ENCODE measurements around the gene CYB561. TPM values are rescaled to one million over a fixed set of nuclear protein-coding genes. Genes with fewer than 3 reads are reported as not detected.

The CYB561 gene
- total and polyA plus RNA-seq, 2 experiments from 2014 or later: 15.9 to 19.1 TPM

DNA sequence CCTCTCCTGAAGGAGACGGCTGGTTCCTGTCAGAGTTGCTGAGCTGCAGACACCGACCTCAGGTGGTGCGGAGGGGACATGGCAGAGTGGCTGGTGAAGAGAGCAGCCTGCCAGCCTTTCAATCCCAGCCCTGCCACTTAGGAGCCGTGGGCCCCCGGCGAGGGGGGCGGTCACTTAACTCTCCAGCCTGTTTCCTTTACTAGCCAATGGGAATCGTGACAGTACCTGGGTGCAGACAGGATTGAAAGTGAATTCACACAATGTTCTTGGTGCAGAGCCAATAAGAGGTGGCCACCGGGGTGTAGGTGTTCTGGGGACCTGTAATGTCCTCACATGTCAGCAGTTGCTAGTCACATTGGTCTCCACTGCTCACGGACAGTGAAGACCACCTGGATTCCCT is 44.2 kb upstream of the CYB561 start:
- Histone ChIP-seq H2AFZ (no peak overlapping the region), H3K4me1 (ENCODE audit: insufficient read depth) (no peaks in the 10 kb centered on the region)

DNA sequence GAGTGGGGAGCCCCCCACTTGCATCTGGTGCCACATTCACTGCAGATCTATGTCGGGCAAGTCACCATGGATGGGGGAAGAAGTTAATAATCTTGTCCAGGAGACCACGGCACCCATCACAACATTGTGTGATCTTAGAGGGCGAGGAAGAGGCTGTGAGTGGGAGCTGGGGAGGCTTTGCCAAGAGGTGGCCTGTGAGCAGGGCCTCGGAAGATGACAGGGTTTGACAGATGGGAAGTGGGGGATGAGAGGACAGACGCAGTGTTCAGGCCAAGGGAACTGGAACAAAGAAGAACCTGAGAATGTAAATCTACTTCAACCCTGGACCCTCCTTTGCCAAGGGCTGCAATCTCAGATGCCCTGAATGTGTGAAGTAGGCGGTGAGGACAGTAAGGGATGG is 43.2 kb upstream of the CYB561 start:
- Histone ChIP-seq H2AFZ (no peak overlapping the region), H3K4me2 (ENCODE audit: unreplicated experiment) (no peak overlapping the region), H3K4me1 (ENCODE audit: insufficient read depth) (no peaks in the 10 kb centered on the region), H3K27me3 (replicated peaks; ENCODE audit: insufficient read depth) (no peaks in the 10 kb centered on the region), H3K4me3 (no peak overlapping the region), H3K36me3 (ENCODE audit: low read depth) (no peaks in the 10 kb centered on the region), H3F3A (ENCODE audit: insufficient read depth) (no peaks in the 10 kb centered on the region), H3K9me3 (ENCODE audit: low read depth) (no peaks in the 10 kb centered on the region), H3K9ac (no peak overlapping the region), H3K79me2 (ENCODE audit: insufficient read depth) (no peaks in the 10 kb centered on the region), H4K20me1 (ENCODE audit: insufficient read depth) (no peaks in the 10 kb centered on the region), H3K27ac (no peak overlapping the region), H3K9me2 (ENCODE audit: insufficient read depth) (no peaks in the 10 kb centered on the region)
- 84 to 86% methylated on average over 5 to 6 of the region's 6 CpGs for WGBS, 2 experiments (ENCODE audit: low coverage in 1 of 2, low lambda C conversion rate in 2 of 2, missing lambda C conversion rate in 2 of 2)
- no peak for TF ChIP-seq EZH2phosphoT487 (IDR thresholded peaks at IDR 0.05; ENCODE audit: insufficient read depth, low read depth)
- TF ChIP-seq EZH2 (IDR thresholded peaks at IDR 0.05; ENCODE audit: insufficient read depth, poor library complexity, severe bottlenecking): no peak
- DNase-seq: no peak
- in situ Hi-C loops (cut with MboI): no loop called here

More for the DNA sequence above, 44.2 kb upstream of the CYB561 start:
- no peak overlapping the region for H3K27ac ChIP-seq
- no peak for DNase-seq
- no peak overlapping the region for H3K9ac ChIP-seq
- H4K20me1 ChIP-seq (ENCODE audit: insufficient read depth): no peaks in the 10 kb centered on the region
- TF ChIP-seq EZH2 (IDR thresholded peaks at IDR 0.05; ENCODE audit: insufficient read depth, poor library complexity, severe bottlenecking) (no peak), EZH2phosphoT487 (IDR thresholded peaks at IDR 0.05; ENCODE audit: insufficient read depth, low read depth) (no peak)
- no peak overlapping the region for H3K4me2 ChIP-seq (ENCODE audit: unreplicated experiment)
- in situ Hi-C loops (cut with MboI): no loop called here
- H3K36me3 ChIP-seq (ENCODE audit: low read depth): no peaks in the 10 kb centered on the region
- no peaks in the 10 kb centered on the region for H3K9me3 ChIP-seq (ENCODE audit: low read depth)
- no peaks in the 10 kb centered on the region for H3F3A ChIP-seq (ENCODE audit: insufficient read depth)
- no peaks in the 10 kb centered on the region for H3K27me3 ChIP-seq (replicated peaks; ENCODE audit: insufficient read depth)
- no peaks in the 10 kb centered on the region for H3K9me2 ChIP-seq (ENCODE audit: insufficient read depth)
- H3K4me3 ChIP-seq: no peak overlapping the region
- 47 to 48% methylated on average over 10 of the region's 10 CpGs for WGBS, 2 experiments (ENCODE audit: low coverage in 1 of 2, low lambda C conversion rate in 2 of 2, missing lambda C conversion rate in 2 of 2)
- no peaks in the 10 kb centered on the region for H3K79me2 ChIP-seq (ENCODE audit: insufficient read depth)

DNA sequence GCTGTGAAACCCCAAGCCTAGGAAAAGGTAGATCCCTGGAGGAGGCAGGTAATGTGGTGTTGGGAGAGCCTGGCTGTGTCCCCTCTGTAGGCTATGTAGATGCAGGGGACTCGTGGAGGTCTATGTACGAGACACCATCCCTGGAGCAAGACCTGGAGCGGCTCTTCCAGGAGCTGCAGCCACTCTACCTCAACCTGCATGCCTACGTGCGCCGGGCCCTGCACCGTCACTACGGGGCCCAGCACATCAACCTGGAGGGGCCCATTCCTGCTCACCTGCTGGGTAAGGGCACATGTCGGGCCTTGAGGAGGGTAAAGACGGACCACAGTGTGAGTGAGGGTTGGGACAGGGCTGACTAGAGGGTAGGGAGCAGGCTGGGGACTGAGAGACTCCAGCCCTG is 42.7 kb upstream of the CYB561 start:
- H3K27ac ChIP-seq: no peak overlapping the region
- H3K9ac ChIP-seq: no peak overlapping the region
- in situ Hi-C loops (cut with MboI): no loop called here
- H3K4me2 ChIP-seq (ENCODE audit: unreplicated experiment): no peak overlapping the region
- no peaks in the 10 kb centered on the region for H3K9me2 ChIP-seq (ENCODE audit: insufficient read depth)
- no peak overlapping the region for H3K4me3 ChIP-seq
- DNase-seq: no peak
- H3K9me3 ChIP-seq (ENCODE audit: low read depth): no peaks in the 10 kb centered on the region
- 86 to 91% methylated on average over 10 of the region's 10 CpGs for WGBS, 2 experiments (ENCODE audit: low coverage in 1 of 2, low lambda C conversion rate in 2 of 2, missing lambda C conversion rate in 2 of 2)
- no peaks in the 10 kb centered on the region for H4K20me1 ChIP-seq (ENCODE audit: insufficient read depth)
- H3K79me2 ChIP-seq (ENCODE audit: insufficient read depth): no peaks in the 10 kb centered on the region
- no peaks in the 10 kb centered on the region for H3K4me1 ChIP-seq (ENCODE audit: insufficient read depth)
- TF ChIP-seq EZH2 (IDR thresholded peaks at IDR 0.05; ENCODE audit: insufficient read depth, poor library complexity, severe bottlenecking) (no peak), EZH2phosphoT487 (IDR thresholded peaks at IDR 0.05; ENCODE audit: insufficient read depth, low read depth) (no peak)
- no peaks in the 10 kb centered on the region for H3F3A ChIP-seq (ENCODE audit: insufficient read depth)
- no peaks in the 10 kb centered on the region for H3K27me3 ChIP-seq (replicated peaks; ENCODE audit: insufficient read depth)
- H3K36me3 ChIP-seq (ENCODE audit: low read depth): no peaks in the 10 kb centered on the region
- no peak overlapping the region for H2AFZ ChIP-seq

DNA sequence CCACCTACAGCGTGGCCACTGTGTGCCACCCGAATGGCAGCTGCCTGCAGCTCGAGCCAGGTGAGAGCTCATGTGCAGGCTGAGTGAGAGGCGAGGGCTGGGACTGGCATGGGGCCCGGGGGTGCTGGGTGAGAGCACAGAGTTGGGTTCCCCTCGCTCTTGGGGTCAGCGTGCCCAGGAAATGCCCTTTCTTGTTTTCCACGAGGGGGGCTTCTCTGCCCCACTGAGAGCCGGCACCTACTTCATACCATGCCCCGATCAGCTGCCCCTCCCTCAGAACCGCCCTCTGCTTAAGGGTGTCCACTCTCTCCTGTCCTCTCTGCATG is 40.9 kb upstream of the CYB561 start:
- H3K9me2 ChIP-seq (ENCODE audit: insufficient read depth): no peaks in the 10 kb centered on the region
- in situ Hi-C loops (cut with MboI): no loop called here
- no peaks in the 10 kb centered on the region for H4K20me1 ChIP-seq (ENCODE audit: insufficient read depth)
- H3K36me3 ChIP-seq (ENCODE audit: low read depth): no peaks in the 10 kb centered on the region
- 81 to 88% methylated on average over 11 of the region's 11 CpGs for WGBS, 2 experiments (ENCODE audit: low coverage in 1 of 2, low lambda C conversion rate in 2 of 2, missing lambda C conversion rate in 2 of 2)
- no peak overlapping the region for H3K4me2 ChIP-seq (ENCODE audit: unreplicated experiment)
- no peak overlapping the region for H3K9ac ChIP-seq
- no peaks in the 10 kb centered on the region for H3K27me3 ChIP-seq (replicated peaks; ENCODE audit: insufficient read depth)
- no peaks in the 10 kb centered on the region for H3K79me2 ChIP-seq (ENCODE audit: insufficient read depth)
- TF ChIP-seq EZH2 (IDR thresholded peaks at IDR 0.05; ENCODE audit: insufficient read depth, poor library complexity, severe bottlenecking): no peak
- no peak for TF ChIP-seq EZH2phosphoT487 (IDR thresholded peaks at IDR 0.05; ENCODE audit: insufficient read depth, low read depth)
- no peaks in the 10 kb centered on the region for H3K9me3 ChIP-seq (ENCODE audit: low read depth)
- H3K4me3 ChIP-seq: no peak overlapping the region
- H3K4me1 ChIP-seq (ENCODE audit: insufficient read depth): no peaks in the 10 kb centered on the region
- no peak overlapping the region for H3K27ac ChIP-seq
- H2AFZ ChIP-seq: no peak overlapping the region
- DNase-seq: no peak
- no peaks in the 10 kb centered on the region for H3F3A ChIP-seq (ENCODE audit: insufficient read depth)

All from GM23248 (cell line).